Parathyroid adenoma (tissue), 2 donors: ENCODE measurements around the gene MTCH1.

Experiments
- H2AFZ ChIP-seq: fragments of 300-600 bp; sonication (generic); one replicate; pipeline ENCODE4 v1.7.0; 2017; ENCODE audit warnings: antibody characterized with exemption, mild to moderate bottlenecking
- H3K27ac ChIP-seq: fragments of 300-600 bp; sonication (generic); one replicate; pipeline ENCODE4 v1.7.0; 2017
- H3K27me3 ChIP-seq: fragments of 300-600 bp; sonication (generic); one replicate; pipeline ENCODE4 v1.7.0; 2017; ENCODE audit warnings: low read length; ENCODE audit not compliant: control insufficient read depth, insufficient read depth
- H3K36me3 ChIP-seq: fragments of 300-600 bp; sonication (generic); one replicate; pipeline ENCODE4 v1.7.0; 2017; ENCODE audit warnings: low read length; ENCODE audit not compliant: control insufficient read depth, insufficient read depth
- H3K4me1 ChIP-seq: fragments of 300-600 bp; sonication (generic); one replicate; pipeline ENCODE4 v1.7.0; 2017; ENCODE audit warnings: control low read depth
- H3K4me2 ChIP-seq: fragments of 300-600 bp; sonication (generic); one replicate; pipeline ENCODE4 v1.7.0; 2017; ENCODE audit warnings: low read length
- H3K4me3 ChIP-seq: fragments of 300-600 bp; sonication (generic); one replicate; pipeline ENCODE4 v1.7.0; 2017; ENCODE audit warnings: low read depth, low read length
- H3K79me2 ChIP-seq: fragments of 300-600 bp; sonication (generic); one replicate; pipeline ENCODE4 v1.7.0; 2017; ENCODE audit warnings: control low read depth
- H3K9ac ChIP-seq: fragments of 300-600 bp; sonication (generic); one replicate; pipeline ENCODE4 v1.7.0; 2017; ENCODE audit warnings: mild to moderate bottlenecking
- H3K9me3 ChIP-seq: fragments of 300-600 bp; sonication (generic); one replicate; pipeline ENCODE4 v1.7.0; 2017; ENCODE audit warnings: low read length; ENCODE audit not compliant: control insufficient read depth
- TF ChIP-seq, protein P1 (sequence below): fragments of 300-600 bp; sonication (generic); IDR thresholded peaks from one replicate; pipeline ENCODE4 v1.7.0; 2017; ENCODE audit warnings: antibody characterized with exemption, mild to moderate bottlenecking
- donor health status: primary hyperparathyroidism.

The MTCH1 gene

DNA sequence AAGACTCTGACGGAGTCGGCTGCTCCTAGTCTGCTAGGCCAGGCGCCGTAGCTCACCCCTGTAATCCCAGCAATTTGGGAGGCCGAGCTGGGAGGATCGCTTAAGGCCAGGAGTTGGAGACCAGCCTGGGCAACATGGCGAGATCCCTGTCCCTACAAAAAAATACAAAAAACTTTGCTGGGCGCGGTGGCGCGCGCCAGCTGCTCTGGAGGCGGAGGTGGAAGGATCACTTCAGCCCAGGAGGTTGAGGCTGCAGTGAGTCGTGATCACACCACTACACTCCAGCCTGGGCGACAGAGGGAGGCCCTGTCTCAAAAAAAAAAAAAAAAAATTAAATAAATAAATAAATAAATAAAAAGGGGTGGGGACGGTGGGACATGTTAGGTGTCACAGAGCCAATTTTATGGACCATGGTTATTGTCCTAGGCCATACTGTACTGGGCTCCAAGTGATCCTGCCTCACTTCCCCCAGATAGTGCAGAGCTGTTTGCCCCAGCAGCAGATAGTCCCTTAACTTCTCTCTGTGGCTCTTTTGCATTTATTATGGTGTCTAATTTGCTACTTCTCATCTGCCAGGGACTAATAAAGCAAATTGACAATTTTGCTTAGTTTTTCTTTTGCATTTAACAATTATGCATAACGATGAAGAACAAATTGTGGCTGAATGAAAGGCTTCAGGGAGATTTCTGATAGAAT lies 26.3 kb downstream of the MTCH1 start:
- Histone ChIP-seq H3K79me2 (no peaks in the 10 kb centered on the region), H3K4me1 (peaks cover 4% of the 10 kb centered on the region)

DNA sequence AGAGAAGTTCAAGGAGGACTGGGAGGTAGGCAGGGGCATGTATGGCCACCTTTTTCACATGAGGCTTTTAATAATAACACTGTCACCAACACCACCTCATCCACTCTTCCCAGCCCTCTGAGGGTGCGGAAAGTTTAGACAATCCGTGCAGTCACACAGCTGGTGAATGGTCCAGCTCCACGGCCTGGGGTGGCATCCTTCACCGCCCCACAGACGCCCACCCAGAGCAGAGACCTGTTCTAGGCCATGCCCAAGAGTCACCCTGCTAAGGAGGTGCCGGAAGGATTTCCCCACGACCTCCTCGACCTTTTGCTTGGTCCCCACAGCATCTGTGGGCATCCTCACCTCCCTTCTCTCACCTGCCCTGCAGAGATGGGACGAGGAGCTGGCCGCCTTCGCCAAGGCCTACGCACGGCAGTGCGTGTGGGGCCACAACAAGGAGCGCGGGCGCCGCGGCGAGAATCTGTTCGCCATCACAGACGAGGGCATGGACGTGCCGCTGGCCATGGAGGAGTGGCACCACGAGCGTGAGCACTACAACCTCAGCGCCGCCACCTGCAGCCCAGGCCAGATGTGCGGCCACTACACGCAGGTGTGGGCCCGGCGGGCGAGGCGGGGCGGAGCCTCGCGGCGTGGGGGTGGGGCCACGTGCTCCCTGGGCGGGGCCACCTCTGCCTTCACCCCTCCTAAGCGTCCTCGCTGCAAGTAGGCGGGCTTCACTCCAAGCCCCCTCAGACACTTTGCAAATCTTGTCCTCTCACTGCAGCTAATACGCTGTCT lies 27.0 kb downstream of the MTCH1 start:
- H3K27ac ChIP-seq: no peak overlapping the region
- no peak overlapping the region for H3K4me3 ChIP-seq
- H2AFZ ChIP-seq: no peak overlapping the region
- peaks cover 1% of the 10 kb centered on the region for H3K4me1 ChIP-seq
- no peaks in the 10 kb centered on the region for H3K9me3 ChIP-seq
- no peaks in the 10 kb centered on the region for H3K27me3 ChIP-seq
- H3K36me3 ChIP-seq: no peaks in the 10 kb centered on the region
- H3K9ac ChIP-seq: no peak overlapping the region
- H3K4me2 ChIP-seq: no peak overlapping the region
- TF ChIP-seq, protein P1, sequence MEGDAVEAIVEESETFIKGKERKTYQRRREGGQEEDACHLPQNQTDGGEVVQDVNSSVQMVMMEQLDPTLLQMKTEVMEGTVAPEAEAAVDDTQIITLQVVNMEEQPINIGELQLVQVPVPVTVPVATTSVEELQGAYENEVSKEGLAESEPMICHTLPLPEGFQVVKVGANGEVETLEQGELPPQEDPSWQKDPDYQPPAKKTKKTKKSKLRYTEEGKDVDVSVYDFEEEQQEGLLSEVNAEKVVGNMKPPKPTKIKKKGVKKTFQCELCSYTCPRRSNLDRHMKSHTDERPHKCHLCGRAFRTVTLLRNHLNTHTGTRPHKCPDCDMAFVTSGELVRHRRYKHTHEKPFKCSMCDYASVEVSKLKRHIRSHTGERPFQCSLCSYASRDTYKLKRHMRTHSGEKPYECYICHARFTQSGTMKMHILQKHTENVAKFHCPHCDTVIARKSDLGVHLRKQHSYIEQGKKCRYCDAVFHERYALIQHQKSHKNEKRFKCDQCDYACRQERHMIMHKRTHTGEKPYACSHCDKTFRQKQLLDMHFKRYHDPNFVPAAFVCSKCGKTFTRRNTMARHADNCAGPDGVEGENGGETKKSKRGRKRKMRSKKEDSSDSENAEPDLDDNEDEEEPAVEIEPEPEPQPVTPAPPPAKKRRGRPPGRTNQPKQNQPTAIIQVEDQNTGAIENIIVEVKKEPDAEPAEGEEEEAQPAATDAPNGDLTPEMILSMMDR: no peak
- no peaks in the 10 kb centered on the region for H3K79me2 ChIP-seq

More for the DNA sequence above, 26.3 kb downstream of the MTCH1 start:
- Histone ChIP-seq H3K36me3 (no peaks in the 10 kb centered on the region), H3K4me2 (no peak overlapping the region), H3K9me3 (no peaks in the 10 kb centered on the region), H3K9ac (no peak overlapping the region), H3K27ac (no peak overlapping the region), H3K4me3 (no peak overlapping the region), H3K27me3 (no peaks in the 10 kb centered on the region), H2AFZ (no peak overlapping the region)
- TF ChIP-seq, protein P1: no peak

DNA sequence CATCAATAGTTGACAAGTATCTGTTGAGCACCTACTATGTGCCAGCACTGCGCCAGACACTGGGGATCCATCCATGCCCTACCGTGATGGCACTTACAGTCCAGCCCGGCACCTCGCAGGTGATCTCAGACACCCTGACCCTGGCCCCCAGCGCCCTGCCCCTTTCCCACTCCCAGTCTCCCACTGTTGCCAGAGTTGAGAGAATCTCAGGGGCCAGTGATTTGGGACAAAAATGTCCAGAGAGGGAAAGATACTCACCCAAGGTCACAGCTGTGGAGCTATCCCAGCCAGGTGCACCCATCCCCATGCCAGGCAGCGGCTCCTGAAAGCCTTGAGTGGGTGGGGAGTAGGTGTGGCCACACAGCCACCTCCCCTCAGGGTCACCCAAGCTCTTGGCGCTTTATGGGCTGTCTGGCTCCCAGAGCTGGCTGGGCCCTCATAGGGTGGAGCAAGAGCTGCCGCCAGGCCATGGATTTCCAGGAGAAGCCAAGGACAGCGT lies 28.2 kb downstream of the MTCH1 start:
- H3K4me3 ChIP-seq: no peak overlapping the region

GRCh38 chr6:36956446-36956820 lies 29.6 kb downstream of the MTCH1 start:
- TF ChIP-seq, protein P1: no peak
- no peak overlapping the region for H3K4me2 ChIP-seq

More for the DNA sequence above, 28.2 kb downstream of the MTCH1 start:
- Histone ChIP-seq H3K36me3 (no peaks in the 10 kb centered on the region), H3K9ac (no peak overlapping the region), H3K79me2 (no peaks in the 10 kb centered on the region), H3K4me2 (no peak overlapping the region), H3K27me3 (no peaks in the 10 kb centered on the region), H2AFZ (no peak overlapping the region), H3K9me3 (no peaks in the 10 kb centered on the region), H3K4me1 (no peaks in the 10 kb centered on the region), H3K27ac (no peak overlapping the region)
- TF ChIP-seq, protein P1: no peak

More at GRCh38 chr6:36956446-36956820, 29.6 kb downstream of the MTCH1 start:
- Histone ChIP-seq H3K27ac (no peak overlapping the region), H3K36me3 (no peaks in the 10 kb centered on the region), H3K9me3 (no peaks in the 10 kb centered on the region), H3K79me2 (no peaks in the 10 kb centered on the region), H2AFZ (no peak overlapping the region), H3K4me3 (no peak overlapping the region), H3K9ac (no peak overlapping the region), H3K27me3 (no peaks in the 10 kb centered on the region), H3K4me1 (no peaks in the 10 kb centered on the region)
